GM10266 (cell line): ENCODE measurements around the gene STK24.

Source experiments
- DNase-seq: peaks from one replicate; pipeline ENCODE4 v3.0.0; 2012; ENCODE audit errors: extremely low spot score
- TF ChIP-seq, protein P1 (sequence below): IDR thresholded peaks from 2 replicates; pipeline ENCODE4 v1.5.1; 2012; ENCODE audit warnings: mild to moderate bottlenecking, low read depth; ENCODE audit not compliant: control insufficient read depth, insufficient read depth; ENCODE audit errors: missing control alignments

The STK24 gene

DNA sequence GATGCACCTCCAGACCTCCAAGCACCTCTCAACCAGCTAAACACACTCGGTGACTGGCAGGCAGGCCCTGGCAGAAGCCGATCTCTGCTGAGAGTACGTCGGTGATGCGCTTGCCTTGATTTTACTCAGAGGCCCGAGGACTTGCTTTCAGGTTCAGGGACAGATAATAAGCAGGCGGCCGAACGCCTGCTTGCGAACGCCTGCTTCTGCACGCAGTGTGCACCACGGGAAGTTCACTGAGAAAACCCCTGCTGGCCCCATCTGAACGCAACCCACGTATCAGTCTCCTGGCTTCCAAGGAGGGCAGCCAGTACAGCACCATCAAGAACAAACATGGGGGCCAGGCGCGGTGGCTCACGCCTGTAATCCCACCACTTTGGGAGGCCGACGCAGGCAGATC lies 108.0 kb downstream of the STK24 start:
- TF ChIP-seq, protein P1, sequence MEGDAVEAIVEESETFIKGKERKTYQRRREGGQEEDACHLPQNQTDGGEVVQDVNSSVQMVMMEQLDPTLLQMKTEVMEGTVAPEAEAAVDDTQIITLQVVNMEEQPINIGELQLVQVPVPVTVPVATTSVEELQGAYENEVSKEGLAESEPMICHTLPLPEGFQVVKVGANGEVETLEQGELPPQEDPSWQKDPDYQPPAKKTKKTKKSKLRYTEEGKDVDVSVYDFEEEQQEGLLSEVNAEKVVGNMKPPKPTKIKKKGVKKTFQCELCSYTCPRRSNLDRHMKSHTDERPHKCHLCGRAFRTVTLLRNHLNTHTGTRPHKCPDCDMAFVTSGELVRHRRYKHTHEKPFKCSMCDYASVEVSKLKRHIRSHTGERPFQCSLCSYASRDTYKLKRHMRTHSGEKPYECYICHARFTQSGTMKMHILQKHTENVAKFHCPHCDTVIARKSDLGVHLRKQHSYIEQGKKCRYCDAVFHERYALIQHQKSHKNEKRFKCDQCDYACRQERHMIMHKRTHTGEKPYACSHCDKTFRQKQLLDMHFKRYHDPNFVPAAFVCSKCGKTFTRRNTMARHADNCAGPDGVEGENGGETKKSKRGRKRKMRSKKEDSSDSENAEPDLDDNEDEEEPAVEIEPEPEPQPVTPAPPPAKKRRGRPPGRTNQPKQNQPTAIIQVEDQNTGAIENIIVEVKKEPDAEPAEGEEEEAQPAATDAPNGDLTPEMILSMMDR: no peak
- DNase-seq: no peak

DNA sequence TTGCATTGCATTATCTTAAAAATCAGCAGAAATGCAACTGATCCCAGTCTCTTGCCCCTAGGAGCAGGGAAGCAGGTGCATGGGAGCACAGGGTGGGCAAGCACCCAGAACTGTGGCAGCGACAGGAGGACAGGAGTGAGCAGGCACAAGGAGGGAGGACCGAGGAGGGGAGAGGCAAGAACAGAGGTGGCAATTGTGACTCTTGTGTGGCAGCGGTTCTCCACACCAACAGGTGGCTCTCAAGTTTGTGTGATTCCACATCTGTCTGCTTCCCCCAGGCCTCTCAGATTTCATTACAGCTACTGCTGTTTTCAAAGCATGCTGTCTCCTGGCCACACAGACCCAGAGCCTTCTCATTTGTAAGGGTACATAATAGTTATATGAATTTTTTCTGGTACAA lies 108.5 kb downstream of the STK24 start:
- DNase-seq: no peak
- TF ChIP-seq, protein P1: no peak

DNA sequence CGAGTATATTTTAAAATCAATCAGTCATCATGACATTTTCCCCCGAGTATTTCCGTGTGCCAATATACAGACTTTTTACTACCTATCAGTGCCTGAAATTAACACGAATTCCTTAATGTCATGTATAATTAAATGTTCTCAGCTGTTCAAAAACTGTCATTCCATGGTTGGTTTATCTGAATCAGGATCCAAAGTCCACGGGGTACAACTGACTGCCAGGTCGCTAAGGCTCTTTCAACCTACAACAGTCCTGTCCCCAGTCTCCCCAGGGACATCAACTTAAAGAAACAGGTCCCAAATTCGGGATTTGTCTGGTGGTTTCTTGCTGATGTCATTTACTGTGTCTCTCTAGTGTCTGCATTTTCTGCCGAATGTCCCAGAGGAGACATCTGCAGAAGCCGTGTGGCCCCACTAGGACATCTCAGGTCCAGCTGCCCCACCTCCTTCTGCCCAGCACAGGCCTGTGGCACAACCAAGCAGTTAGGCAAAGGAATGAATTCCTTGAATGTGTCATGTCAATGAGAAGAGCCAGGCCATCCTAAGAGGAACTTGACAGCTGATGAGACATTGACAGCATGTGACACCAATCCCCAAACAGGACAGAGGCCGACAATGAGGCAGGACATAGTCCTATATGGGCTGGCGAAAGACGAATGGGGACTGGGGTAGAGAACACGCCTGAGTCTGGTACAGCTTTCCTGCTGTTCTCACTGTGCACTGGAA lies 109.5 kb downstream of the STK24 start:
- DNase-seq: no peak
- TF ChIP-seq, protein P1: no peak

DNA sequence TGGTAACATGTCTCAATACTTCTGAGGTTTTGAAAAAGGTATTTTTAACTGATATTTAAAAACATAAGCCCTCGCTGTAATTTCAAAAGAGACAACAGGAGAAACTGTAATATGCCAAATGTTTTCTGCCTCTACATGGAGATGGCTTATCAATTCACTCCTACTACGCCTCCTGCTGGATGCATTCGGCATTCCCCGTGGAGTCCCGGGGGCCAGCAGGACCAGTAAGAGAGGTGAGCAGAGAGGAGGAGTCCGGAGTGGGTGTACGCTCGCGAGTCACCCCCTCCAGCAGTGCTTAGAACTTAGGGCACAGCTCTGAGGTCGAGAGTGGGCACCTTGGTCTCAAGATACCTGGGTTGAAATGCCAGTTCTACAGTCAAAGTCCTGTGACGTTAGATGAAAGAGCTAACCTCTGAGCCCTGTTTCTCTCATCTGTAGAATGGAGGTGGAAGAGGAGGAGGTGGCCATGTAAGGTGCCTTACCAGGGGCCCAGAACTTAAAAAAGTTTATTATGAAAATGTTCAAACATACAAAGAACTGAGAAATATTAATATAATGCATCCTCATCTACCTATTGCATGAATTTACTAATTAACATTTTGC lies 110.2 kb downstream of the STK24 start:
- TF ChIP-seq, protein P1: peak; percentile 46
- DNase-seq: no peak

DNA sequence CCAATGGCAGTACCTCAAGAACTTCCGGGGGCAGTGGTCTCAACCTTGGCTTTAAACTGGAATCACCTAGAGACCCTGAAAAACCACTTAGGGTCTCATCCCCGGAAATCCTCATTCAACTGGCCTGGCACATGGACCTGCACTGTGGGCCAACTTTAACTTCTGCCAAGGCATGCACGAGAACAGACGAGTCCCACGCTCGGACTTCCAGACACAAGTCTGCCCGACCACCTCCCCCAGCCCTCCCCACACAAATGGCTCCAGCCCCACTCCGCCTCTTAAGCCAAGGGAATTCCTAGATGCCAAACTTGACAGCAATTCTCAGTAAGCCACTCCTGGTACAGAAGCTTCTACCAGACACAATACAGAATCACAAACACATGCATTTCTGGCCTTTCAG lies 114.0 kb downstream of the STK24 start:
- no peak for DNase-seq
- TF ChIP-seq, protein P1: no peak

DNA sequence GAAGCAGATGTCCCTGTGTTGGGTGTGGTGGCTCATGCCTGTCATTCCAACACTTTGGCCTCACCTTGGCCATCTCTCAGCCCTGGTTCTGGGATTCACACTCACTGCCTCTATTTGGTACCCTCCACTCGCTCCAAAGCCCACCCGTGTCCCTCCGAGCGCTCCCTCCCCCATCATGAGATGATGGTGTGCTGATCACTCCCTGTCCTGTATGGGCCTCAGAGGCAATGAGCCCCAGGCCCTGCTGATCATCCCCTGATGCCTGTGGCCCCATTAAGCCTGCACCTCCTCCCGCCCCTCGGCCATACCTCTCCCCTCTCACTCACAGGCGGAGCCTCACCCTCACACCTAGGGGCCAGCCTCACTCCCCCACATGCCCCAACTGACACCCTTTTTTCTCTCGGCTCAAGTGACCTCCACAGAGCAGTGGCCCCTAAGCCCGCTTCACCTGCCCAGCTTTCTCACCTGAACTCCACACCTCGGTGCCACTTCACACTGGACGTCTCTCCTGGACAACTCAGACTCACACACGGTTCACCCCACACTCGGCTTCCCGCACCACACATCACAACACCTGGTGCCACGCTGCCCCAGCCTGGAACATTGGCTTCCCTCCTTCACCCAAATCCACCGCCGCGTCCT lies 114.5 kb downstream of the STK24 start:
- DNase-seq: no peak
- TF ChIP-seq, protein P1: no peak
